Astrocyte (in vitro differentiated cells and primary cell): ENCODE measurements around the gene CST3. TPM values are rescaled to one million over a fixed set of nuclear protein-coding genes. Genes with fewer than 3 reads are reported as not detected.

ENCODE experiments used
- DNase-seq: peaks from one replicate; pipeline ENCODE4 v3.0.0-alpha.2; 2010; ENCODE audit warnings: low read depth
- FAIRE-seq: peaks from 2 replicates; lab custom pipeline; 2011; peaks lifted over from hg19 to GRCh38; lab: Jason Lieb, UNC
- H2AFZ ChIP-seq: 2 replicates; pipeline ENCODE4 v1.6.0; 2012; ENCODE audit warnings: low read depth, low read length, inconsistent platforms
- H3K27ac ChIP-seq: 2 replicates; pipeline ENCODE4 v1.5.1; 2011; ENCODE audit warnings: low read depth, low read length, inconsistent platforms
- H3K27me3 ChIP-seq: 2 replicates; pipeline ENCODE4 v1.6.0; 2011; ENCODE audit warnings: low read length, inconsistent platforms; ENCODE audit not compliant: insufficient read depth
- H3K36me3 ChIP-seq: 2 replicates; pipeline ENCODE4 v1.5.1; 2011; ENCODE audit warnings: low read length, inconsistent platforms; ENCODE audit not compliant: insufficient read depth
- H3K4me1 ChIP-seq: 2 replicates; pipeline ENCODE4 v1.5.1; 2011; ENCODE audit warnings: low read length, inconsistent platforms; ENCODE audit not compliant: insufficient read depth
- H3K4me2 ChIP-seq: 2 replicates; pipeline ENCODE4 v1.6.0; 2012; ENCODE audit warnings: low read length, inconsistent platforms
- H3K4me3 ChIP-seq: 2 replicates; pipeline ENCODE4 v1.5.1; 2011; ENCODE audit warnings: low read depth, mild to moderate bottlenecking, low read length, inconsistent platforms; ENCODE audit not compliant: insufficient read depth
- H3K79me2 ChIP-seq: 2 replicates; pipeline ENCODE4 v1.6.0; 2012; ENCODE audit warnings: mild to moderate bottlenecking, low read length, inconsistent platforms; ENCODE audit not compliant: insufficient read depth
- H3K9ac ChIP-seq: 2 replicates; pipeline ENCODE4 v1.6.0; 2012; ENCODE audit warnings: mild to moderate bottlenecking, low read length, inconsistent platforms
- H3K9me3 ChIP-seq: 2 replicates; pipeline ENCODE4 v1.5.1; 2012; ENCODE audit warnings: low read depth, mild to moderate bottlenecking, low read length, inconsistent platforms; ENCODE audit not compliant: insufficient read depth
- H4K20me1 ChIP-seq: 2 replicates; pipeline ENCODE4 v1.6.0; 2012; ENCODE audit warnings: low read length, inconsistent platforms; ENCODE audit not compliant: insufficient read depth
- H3K27ac Mint-ChIP-seq: one replicate; pipeline ENCODE4 v1.8.0; 2021; ENCODE audit warnings: mild to moderate bottlenecking, mixed read lengths; ENCODE audit not compliant: unreplicated experiment
- H3K27me3 Mint-ChIP-seq: one replicate; pipeline ENCODE4 v1.8.0; 2021; ENCODE audit warnings: low read depth, mixed read lengths; ENCODE audit not compliant: unreplicated experiment
- H3K36me3 Mint-ChIP-seq: one replicate; pipeline ENCODE4 v1.8.0; 2021; ENCODE audit warnings: low read depth, mixed read lengths; ENCODE audit not compliant: unreplicated experiment
- H3K4me1 Mint-ChIP-seq: one replicate; pipeline ENCODE4 v1.8.0; 2021; ENCODE audit warnings: low read depth, mixed read lengths; ENCODE audit not compliant: unreplicated experiment
- H3K4me3 Mint-ChIP-seq: one replicate; pipeline ENCODE4 v1.8.0; 2021; ENCODE audit warnings: mild to moderate bottlenecking, moderate library complexity, mixed read lengths; ENCODE audit not compliant: unreplicated experiment
- H3K9me3 Mint-ChIP-seq: one replicate; pipeline ENCODE4 v1.8.0; 2021; ENCODE audit warnings: mild to moderate bottlenecking, mixed read lengths; ENCODE audit not compliant: unreplicated experiment
- EZH2 ChIP-seq: IDR thresholded peaks from 2 replicates; pipeline ENCODE4 v1.6.1; 2012; ENCODE audit warnings: mild to moderate bottlenecking, low read length, inconsistent platforms; ENCODE audit not compliant: insufficient read depth
- total RNA-seq: library from RNA; stranded (reverse); gene quantifications from 2 replicates; pipeline ENCODE4 v1.2.1, GENCODE V29; 2021
- TF ChIP-seq, protein P1 (sequence below): IDR thresholded peaks from 2 replicates; pipeline ENCODE4 v1.5.1; 2011; ENCODE audit warnings: low read depth, mild to moderate bottlenecking, inconsistent platforms, low read length, moderate library complexity; ENCODE audit not compliant: insufficient read depth

Gene CST3
- total RNA-seq, 1 donor from 2014 or later = 316 TPM

DNA sequence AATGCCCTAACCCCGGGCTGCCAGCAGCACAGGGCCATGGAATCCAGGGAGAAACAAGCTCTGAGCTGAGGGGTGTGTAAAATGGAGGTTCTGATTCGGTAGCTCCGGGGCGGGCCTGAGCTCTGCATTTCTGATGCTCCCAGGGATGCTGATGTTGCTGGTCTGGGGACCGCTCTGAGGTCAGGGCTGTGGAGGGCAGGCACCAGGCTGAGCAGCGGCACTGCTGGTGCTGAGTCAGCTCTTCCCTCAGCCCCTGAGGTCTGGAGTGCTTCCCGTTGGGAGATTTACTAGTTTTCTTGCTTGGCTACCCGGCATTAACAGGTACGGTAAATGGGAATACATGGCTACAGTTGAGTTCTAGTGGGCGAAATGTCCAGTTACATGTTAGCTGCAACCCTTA, 18.6 kb upstream of the CST3 start:
- no peaks in the 10 kb centered on the region for H3K9me3 Mint-ChIP-seq
- H3K4me2 ChIP-seq = no peak overlapping the region
- H3K27ac Mint-ChIP-seq = no peak overlapping the region
- no peaks in the 10 kb centered on the region for H3K4me1 ChIP-seq
- no peaks in the 10 kb centered on the region for H3K9me3 ChIP-seq
- H3K27me3 ChIP-seq = peaks cover 2% of the 10 kb centered on the region
- no peak overlapping the region for H3K27ac ChIP-seq
- peaks cover 26% of the 10 kb centered on the region for H3K4me1 Mint-ChIP-seq
- no peak overlapping the region for H3K4me3 Mint-ChIP-seq
- TF ChIP-seq EZH2 = no peak
- TF ChIP-seq, protein P1, sequence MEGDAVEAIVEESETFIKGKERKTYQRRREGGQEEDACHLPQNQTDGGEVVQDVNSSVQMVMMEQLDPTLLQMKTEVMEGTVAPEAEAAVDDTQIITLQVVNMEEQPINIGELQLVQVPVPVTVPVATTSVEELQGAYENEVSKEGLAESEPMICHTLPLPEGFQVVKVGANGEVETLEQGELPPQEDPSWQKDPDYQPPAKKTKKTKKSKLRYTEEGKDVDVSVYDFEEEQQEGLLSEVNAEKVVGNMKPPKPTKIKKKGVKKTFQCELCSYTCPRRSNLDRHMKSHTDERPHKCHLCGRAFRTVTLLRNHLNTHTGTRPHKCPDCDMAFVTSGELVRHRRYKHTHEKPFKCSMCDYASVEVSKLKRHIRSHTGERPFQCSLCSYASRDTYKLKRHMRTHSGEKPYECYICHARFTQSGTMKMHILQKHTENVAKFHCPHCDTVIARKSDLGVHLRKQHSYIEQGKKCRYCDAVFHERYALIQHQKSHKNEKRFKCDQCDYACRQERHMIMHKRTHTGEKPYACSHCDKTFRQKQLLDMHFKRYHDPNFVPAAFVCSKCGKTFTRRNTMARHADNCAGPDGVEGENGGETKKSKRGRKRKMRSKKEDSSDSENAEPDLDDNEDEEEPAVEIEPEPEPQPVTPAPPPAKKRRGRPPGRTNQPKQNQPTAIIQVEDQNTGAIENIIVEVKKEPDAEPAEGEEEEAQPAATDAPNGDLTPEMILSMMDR = no peak
- no peaks in the 10 kb centered on the region for H4K20me1 ChIP-seq
- DNase-seq = no peak
- H3K79me2 ChIP-seq = no peaks in the 10 kb centered on the region
- no peaks in the 10 kb centered on the region for H3K36me3 ChIP-seq
- H3K36me3 Mint-ChIP-seq = no peaks in the 10 kb centered on the region
- peaks cover 3% of the 10 kb centered on the region for H3K27me3 Mint-ChIP-seq
- no peak overlapping the region for H2AFZ ChIP-seq
- no peak overlapping the region for H3K4me3 ChIP-seq
- no peak for FAIRE-seq
- H3K9ac ChIP-seq = no peak overlapping the region

DNA sequence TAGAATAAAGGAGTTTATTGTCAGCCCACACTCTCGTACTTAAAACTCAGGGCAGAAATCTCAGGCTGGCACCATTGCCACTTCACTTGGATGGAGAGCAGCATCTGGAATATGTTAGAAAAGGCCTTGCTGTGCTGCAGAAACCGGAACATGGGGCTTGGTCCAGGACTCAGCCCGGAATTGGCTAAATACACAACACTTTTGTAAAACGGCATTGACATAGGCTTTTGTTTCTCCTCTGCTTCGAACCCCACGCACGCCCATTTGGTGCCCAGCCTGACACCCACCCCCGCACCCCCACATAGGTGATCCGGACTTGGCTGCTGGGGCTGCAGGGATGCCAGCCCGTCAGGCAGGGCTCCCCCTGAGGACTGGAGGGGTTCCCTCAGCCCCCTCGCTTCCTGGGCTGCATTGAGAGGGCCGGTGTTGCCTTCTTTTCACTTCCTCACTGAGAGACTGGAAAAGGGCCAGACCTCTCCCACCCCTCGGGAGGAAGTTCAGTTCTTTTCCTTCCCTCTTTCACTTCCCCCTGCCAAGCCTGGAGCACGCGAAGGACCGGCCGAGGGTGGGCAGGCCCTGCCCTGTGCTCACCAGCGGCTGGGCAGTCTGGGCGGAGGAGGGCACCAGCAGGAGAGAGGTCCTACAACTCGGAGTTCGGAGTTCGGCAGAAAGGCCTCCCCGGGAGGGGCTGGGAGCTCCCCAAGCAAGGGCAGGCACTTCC, 17.9 kb upstream of the CST3 start:
- Histone ChIP-seq H3K9me3 (no peaks in the 10 kb centered on the region), H4K20me1 (no peaks in the 10 kb centered on the region), H3K4me2 (peak overlapping the region; percentile 20), H3K4me1 (no peaks in the 10 kb centered on the region), H2AFZ (peak overlapping the region; percentile 49), H3K9ac (no peak overlapping the region), H3K27me3 (peaks cover 2% of the 10 kb centered on the region), H3K4me3 (no peak overlapping the region), H3K36me3 (no peaks in the 10 kb centered on the region), H3K79me2 (no peaks in the 10 kb centered on the region), H3K27ac (no peak overlapping the region)
- H3K4me3 Mint-ChIP-seq = no peak overlapping the region
- H3K36me3 Mint-ChIP-seq = no peaks in the 10 kb centered on the region
- FAIRE-seq = no peak
- no peak overlapping the region for H3K27ac Mint-ChIP-seq
- H3K27me3 Mint-ChIP-seq = peaks cover 3% of the 10 kb centered on the region
- no peak for DNase-seq
- H3K4me1 Mint-ChIP-seq = peaks cover 22% of the 10 kb centered on the region
- no peaks in the 10 kb centered on the region for H3K9me3 Mint-ChIP-seq
- TF ChIP-seq, protein P1 = no peak
- TF ChIP-seq EZH2 = no peak

DNA sequence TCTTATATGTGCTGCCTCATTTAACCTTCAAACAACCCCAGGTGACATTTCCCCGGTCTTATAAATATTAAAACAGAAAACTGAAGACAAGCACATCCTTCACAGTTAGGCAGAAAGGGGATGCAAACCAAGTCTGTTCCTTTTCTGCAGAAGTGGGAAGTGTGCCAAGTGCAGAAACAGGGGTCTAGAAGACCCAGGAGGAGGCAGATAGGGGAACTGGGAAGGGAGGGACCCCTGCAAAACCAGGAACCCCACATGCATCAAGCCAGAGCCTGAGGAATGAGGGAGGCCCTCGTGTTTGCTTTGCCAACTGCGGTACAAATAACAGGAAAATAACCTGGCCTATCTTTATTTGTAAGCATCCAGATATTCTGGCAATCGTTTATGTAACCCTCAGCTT, 17.0 kb upstream of the CST3 start:
- H3K4me3 Mint-ChIP-seq = no peak overlapping the region
- Histone ChIP-seq H3K9me3 (no peaks in the 10 kb centered on the region), H3K4me3 (no peak overlapping the region), H3K27ac (no peak overlapping the region), H4K20me1 (no peaks in the 10 kb centered on the region), H3K36me3 (no peaks in the 10 kb centered on the region), H2AFZ (no peak overlapping the region), H3K79me2 (no peaks in the 10 kb centered on the region), H3K9ac (no peak overlapping the region), H3K4me2 (no peak overlapping the region), H3K27me3 (peaks cover 2% of the 10 kb centered on the region), H3K4me1 (no peaks in the 10 kb centered on the region)
- TF ChIP-seq, protein P1 = no peak
- TF ChIP-seq EZH2 = no peak
- H3K4me1 Mint-ChIP-seq = peaks cover 15% of the 10 kb centered on the region
- H3K27ac Mint-ChIP-seq = no peak overlapping the region
- FAIRE-seq (no peak), DNase-seq (no peak)
- peaks cover 3% of the 10 kb centered on the region for H3K27me3 Mint-ChIP-seq
- no peaks in the 10 kb centered on the region for H3K36me3 Mint-ChIP-seq
- no peaks in the 10 kb centered on the region for H3K9me3 Mint-ChIP-seq
